ENCODE data around the gene NUAK2. TPM values are rescaled to one million over a fixed set of nuclear protein-coding genes. Genes with fewer than 3 reads are reported as not detected.
A peak's percentile ranks its signal among the peaks of the same experiment; 100 is the strongest.

The NUAK2 gene
- total RNA-seq, 1 experiment from 2014 or later = 25.7 TPM

DNA sequence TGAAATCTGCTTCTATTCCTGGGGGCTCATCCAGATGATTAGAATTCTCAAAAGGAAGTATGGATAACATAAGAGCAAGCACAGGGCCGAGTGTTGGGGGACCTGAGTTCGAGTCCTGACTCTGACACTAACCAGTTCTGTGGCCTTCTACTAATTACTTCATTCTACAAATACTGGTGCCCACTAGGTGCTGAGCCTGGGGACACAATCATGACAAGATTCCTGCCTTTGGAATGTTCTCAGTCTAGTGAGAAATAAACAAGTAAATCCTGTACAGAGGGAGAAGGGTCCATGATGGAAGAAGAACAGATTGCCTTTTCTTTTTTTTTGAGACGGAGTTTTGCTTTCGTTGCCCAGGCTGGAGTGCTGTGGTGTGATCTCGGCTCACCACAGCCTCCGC is 2.2 kb upstream of the NUAK2 start:
- intact Hi-C loops (cut with micrococcal nuclease; ENCODE audit: unreplicated experiment) = loop anchor here (2.0 kb wide), 1 partner anchor 95 kb away; no protein-coding TSS in a partner anchor
- Mint-ChIP-seq H3K27me3 (ENCODE audit: insufficient read depth, unreplicated experiment) (no peaks in the 10 kb centered on the region), H3K4me3 (ENCODE audit: unreplicated experiment) (no peak overlapping the region), H3K9me3 (ENCODE audit: unreplicated experiment) (no peaks in the 10 kb centered on the region), H3K27ac (ENCODE audit: unreplicated experiment) (no peak overlapping the region), H3K4me1 (ENCODE audit: low read depth, unreplicated experiment) (peaks cover 29% of the 10 kb centered on the region), H3K36me3 (ENCODE audit: insufficient read depth, unreplicated experiment) (peaks cover 34% of the 10 kb centered on the region)
- Histone ChIP-seq H3K27me3 (replicated peaks; ENCODE audit: control insufficient read depth, insufficient read depth, low read length) (no peaks in the 10 kb centered on the region), H3K4me3 (ENCODE audit: low read depth, low read length) (no peak overlapping the region), H3K4me1 (peaks cover 18% of the 10 kb centered on the region), H3K36me3 (ENCODE audit: control insufficient read depth, insufficient read depth, low read length) (no peaks in the 10 kb centered on the region), H3K9me3 (no peaks in the 10 kb centered on the region)
- BruUV-seq (replicated peaks) = no TSS peak
- TF ChIP-seq, protein P1, sequence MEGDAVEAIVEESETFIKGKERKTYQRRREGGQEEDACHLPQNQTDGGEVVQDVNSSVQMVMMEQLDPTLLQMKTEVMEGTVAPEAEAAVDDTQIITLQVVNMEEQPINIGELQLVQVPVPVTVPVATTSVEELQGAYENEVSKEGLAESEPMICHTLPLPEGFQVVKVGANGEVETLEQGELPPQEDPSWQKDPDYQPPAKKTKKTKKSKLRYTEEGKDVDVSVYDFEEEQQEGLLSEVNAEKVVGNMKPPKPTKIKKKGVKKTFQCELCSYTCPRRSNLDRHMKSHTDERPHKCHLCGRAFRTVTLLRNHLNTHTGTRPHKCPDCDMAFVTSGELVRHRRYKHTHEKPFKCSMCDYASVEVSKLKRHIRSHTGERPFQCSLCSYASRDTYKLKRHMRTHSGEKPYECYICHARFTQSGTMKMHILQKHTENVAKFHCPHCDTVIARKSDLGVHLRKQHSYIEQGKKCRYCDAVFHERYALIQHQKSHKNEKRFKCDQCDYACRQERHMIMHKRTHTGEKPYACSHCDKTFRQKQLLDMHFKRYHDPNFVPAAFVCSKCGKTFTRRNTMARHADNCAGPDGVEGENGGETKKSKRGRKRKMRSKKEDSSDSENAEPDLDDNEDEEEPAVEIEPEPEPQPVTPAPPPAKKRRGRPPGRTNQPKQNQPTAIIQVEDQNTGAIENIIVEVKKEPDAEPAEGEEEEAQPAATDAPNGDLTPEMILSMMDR (IDR thresholded peaks at IDR 0.05; ENCODE audit: insufficient read depth in 1 of 2, low read depth in 1 of 2, low read length in 1 of 2, severe bottlenecking in 1 of 2, unreplicated experiment in 1 of 2) = no peak
- ChIA-PET CTCF (interaction anchor here (0.9 to 8.9 kb wide), 3 partner anchors 39 to 162 kb away, joined by 3 to 341 read pairs (median 6); no protein-coding TSS in a partner anchor), POLR2A (no interaction called here)
- DNase-seq = no peak

DNA sequence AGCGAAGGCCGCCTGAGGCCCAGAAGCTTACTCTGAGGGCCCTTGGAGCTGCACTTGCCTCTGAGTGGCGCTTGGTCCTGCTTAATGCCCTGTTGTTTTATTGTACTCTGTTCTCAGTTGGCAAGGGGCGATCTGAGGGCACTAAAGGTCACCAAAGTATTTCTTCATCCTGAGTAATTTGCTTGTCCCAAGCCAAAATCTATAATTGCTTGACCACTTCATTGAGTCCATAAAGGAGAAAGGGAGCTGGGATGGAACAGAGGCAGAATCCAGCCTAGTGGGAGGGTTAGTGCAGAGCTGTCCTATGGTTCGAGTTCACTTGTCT is 376 bp upstream of the NUAK2 start:
- Histone ChIP-seq H3K4me3 (ENCODE audit: low read depth, low read length) (no peak overlapping the region), H3K4me1 (peaks cover 34% of the 10 kb centered on the region), H3K36me3 (ENCODE audit: control insufficient read depth, insufficient read depth, low read length) (no peaks in the 10 kb centered on the region), H3K27me3 (replicated peaks; ENCODE audit: control insufficient read depth, insufficient read depth, low read length) (no peaks in the 10 kb centered on the region), H3K9me3 (no peaks in the 10 kb centered on the region)
- Mint-ChIP-seq H3K4me1 (ENCODE audit: low read depth, unreplicated experiment) (peaks cover 46% of the 10 kb centered on the region), H3K4me3 (ENCODE audit: unreplicated experiment) (peak overlapping the region; percentile 96), H3K9me3 (ENCODE audit: unreplicated experiment) (no peaks in the 10 kb centered on the region), H3K27me3 (ENCODE audit: insufficient read depth, unreplicated experiment) (no peaks in the 10 kb centered on the region), H3K36me3 (ENCODE audit: insufficient read depth, unreplicated experiment) (peaks cover 43% of the 10 kb centered on the region), H3K27ac (ENCODE audit: unreplicated experiment) (peak overlapping the region; percentile 93)
- intact Hi-C loops (cut with micrococcal nuclease; ENCODE audit: unreplicated experiment) = loop anchor here (1.0 kb wide), 1 partner anchor 21 kb away; no protein-coding TSS in a partner anchor
- ChIA-PET POLR2A (interaction anchor here (0.5 to 1.9 kb wide), 10 partner anchors 18 to 200 kb away, joined by 3 to 9 read pairs (median 4); partner anchors contain the start of gene RBBP5), CTCF (interaction anchor here (0.7 to 2.4 kb wide), 4 partner anchors 37 to 398 kb away, joined by 3 to 30 read pairs (median 4); no protein-coding TSS in a partner anchor)
- TF ChIP-seq, protein P1 (IDR thresholded peaks at IDR 0.05; ENCODE audit: insufficient read depth in 1 of 2, low read depth in 1 of 2, low read length in 1 of 2, severe bottlenecking in 1 of 2, unreplicated experiment in 1 of 2) = no peak
- no peak for DNase-seq
- BruUV-seq (replicated peaks) = no TSS peak

DNA sequence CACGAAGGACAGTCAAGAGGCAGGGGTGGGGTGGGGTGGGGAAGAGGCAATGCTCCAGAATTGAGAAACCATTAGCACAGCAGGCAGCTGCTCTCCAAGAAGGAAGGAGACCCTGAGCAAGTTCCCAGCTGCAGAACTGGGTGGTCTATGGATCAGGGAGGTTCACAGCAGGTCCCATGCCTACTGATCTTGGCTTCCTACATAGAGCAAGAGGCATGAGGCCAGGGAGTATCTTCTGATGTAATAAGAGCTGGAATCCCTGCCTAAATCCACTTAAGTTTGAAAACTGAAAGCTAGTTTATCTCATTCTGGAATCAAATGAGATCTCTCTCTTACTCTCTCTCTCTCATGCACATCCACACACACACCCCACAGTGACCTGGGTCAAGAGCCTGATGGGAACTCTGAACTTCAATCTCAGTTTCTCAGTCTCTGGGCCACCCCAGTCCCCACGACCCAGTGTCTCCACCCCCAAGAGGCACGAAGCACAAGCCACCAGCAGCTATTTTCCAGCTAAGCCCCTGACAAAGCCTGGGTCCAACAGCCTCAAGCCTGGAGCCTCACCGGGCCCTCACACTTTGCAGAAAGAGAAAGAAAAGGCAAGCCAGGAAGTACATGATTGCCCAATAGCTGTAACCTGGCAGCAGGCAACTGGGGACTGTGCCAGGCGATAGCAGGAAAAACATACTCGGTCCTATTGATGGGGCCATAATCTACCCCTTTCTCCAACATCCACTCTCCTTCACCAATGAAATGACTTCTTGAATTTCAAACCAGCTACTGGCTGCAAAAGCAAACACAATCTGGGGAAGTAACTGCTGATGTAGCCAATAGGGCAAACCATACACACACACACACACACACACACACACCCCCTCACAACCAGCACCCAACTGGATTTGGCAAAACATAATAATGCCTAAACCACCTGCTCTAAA is 2.2 kb downstream of the NUAK2 start:
- Mint-ChIP-seq H3K9me3 (ENCODE audit: unreplicated experiment) (no peaks in the 10 kb centered on the region), H3K36me3 (ENCODE audit: insufficient read depth, unreplicated experiment) (peaks cover 54% of the 10 kb centered on the region), H3K27ac (ENCODE audit: unreplicated experiment) (peak overlapping the region; percentile 93), H3K4me1 (ENCODE audit: low read depth, unreplicated experiment) (peaks cover 49% of the 10 kb centered on the region), H3K4me3 (ENCODE audit: unreplicated experiment) (peak overlapping the region; percentile 96), H3K27me3 (ENCODE audit: insufficient read depth, unreplicated experiment) (no peaks in the 10 kb centered on the region)
- intact Hi-C loops (cut with micrococcal nuclease; ENCODE audit: unreplicated experiment) = no loop called here
- ChIA-PET CTCF (interaction anchor here (0.6 to 3.3 kb wide), 7 partner anchors 16 to 982 kb away, joined by 3 to 38 read pairs (median 5); no protein-coding TSS in a partner anchor), POLR2A (interaction anchor here (0.8 to 3.8 kb wide), 4 partner anchors 15 to 46 kb away, joined by 3 to 33 read pairs (median 6); no protein-coding TSS in a partner anchor)
- Histone ChIP-seq H3K4me1 (peaks cover 50% of the 10 kb centered on the region), H3K4me3 (ENCODE audit: low read depth, low read length) (peak overlapping the region; percentile 26), H3K27me3 (replicated peaks; ENCODE audit: control insufficient read depth, insufficient read depth, low read length) (no peaks in the 10 kb centered on the region), H3K9me3 (no peaks in the 10 kb centered on the region), H3K36me3 (ENCODE audit: control insufficient read depth, insufficient read depth, low read length) (no peaks in the 10 kb centered on the region)
- TF ChIP-seq, protein P1 (IDR thresholded peaks at IDR 0.05; ENCODE audit: insufficient read depth in 1 of 2, low read depth in 1 of 2, low read length in 1 of 2, severe bottlenecking in 1 of 2, unreplicated experiment in 1 of 2) = no peak
- peak in 1 of 2 experiments; percentile 35 for DNase-seq
- BruUV-seq (replicated peaks) = TSS peak; percentile 52
